Measurements from ENCODE around the gene CTSG. TPM values are rescaled to one million over a fixed set of nuclear protein-coding genes. Genes with fewer than 3 reads are reported as not detected.

CTSG gene
- total RNA-seq, 2 donors from 2014 or later = not detected

Other genes with a start within 250 kb of the CTSG start
- 1 to 10 TPM; 4.6 to 6.9 TPM for gene ADCY4, start 241.2 kb downstream of the CTSG start, total RNA-seq
- 10 to 100 TPM; 11.0 to 18.6 TPM for gene RIPK3, start 236.3 kb downstream of the CTSG start, total RNA-seq
- gene NFATC4, start 208.1 kb downstream of the CTSG start, total RNA-seq = 10 to 100 TPM in 1 of 2 donors, 1 to 10 TPM in 1; 2.6 to 11.3 TPM
- gene NYNRIN, start 177.2 kb downstream of the CTSG start, total RNA-seq = under 1 TPM; 0.09 to 0.14 TPM
- gene CBLN3, start 146.6 kb downstream of the CTSG start, total RNA-seq = 10 to 100 TPM; 15.7 to 30.7 TPM
- gene KHNYN, start 146.3 kb downstream of the CTSG start, total RNA-seq = 100 to 1,000 TPM; 114 to 126 TPM
- 10 to 100 TPM; 38.5 to 44.8 TPM for gene SDR39U1, start 133.5 kb downstream of the CTSG start, total RNA-seq
- not detected for gene CMA1, start 68.0 kb downstream of the CTSG start, total RNA-seq
- gene GZMH, start 33.4 kb upstream of the CTSG start, total RNA-seq = 10 to 100 TPM; 32.3 to 74.2 TPM
- gene GZMB, start 57.9 kb upstream of the CTSG start, total RNA-seq = 1,000 to 10,000 TPM; 2,205 to 2,852 TPM